GM12891 (cell line): ENCODE data around the gene LRPPRC.

ENCODE experiments used
- DNase-seq: peaks from one replicate; pipeline ENCODE4 v3.0.0; 2011; ENCODE audit warnings: low spot score; ENCODE audit not compliant: insufficient read length
- FAIRE-seq: peaks from 2 replicates; lab custom pipeline; 2011; peaks lifted over from hg19 to GRCh38; lab: Jason Lieb, UNC
- PAX5 ChIP-seq: IDR thresholded peaks from 2 replicates; pipeline ENCODE4 v1.6.1; 2011; ENCODE audit warnings: low read length, moderate library complexity, mild to moderate bottlenecking; ENCODE audit not compliant: insufficient read depth, severe bottlenecking
- POLR2A ChIP-seq: IDR thresholded peaks from 2 replicates; pipeline ENCODE4 v1.6.1; 2011; ENCODE audit warnings: low read depth, low read length, control low read depth
- POLR2AphosphoS5 ChIP-seq: IDR thresholded peaks from 2 replicates; pipeline ENCODE4 v1.6.1; 2011; ENCODE audit warnings: low read depth, low read length, control low read depth
- POU2F2 ChIP-seq: IDR thresholded peaks from 2 replicates; pipeline ENCODE4 v1.6.1; 2011; ENCODE audit warnings: low read depth, mild to moderate bottlenecking, control low read depth, low read length, moderate library complexity
- SPI1 ChIP-seq: IDR thresholded peaks from 2 replicates; pipeline ENCODE4 v1.6.1; 2011; ENCODE audit warnings: low read depth, low read length, control low read depth
- TAF1 ChIP-seq: IDR thresholded peaks from 2 replicates; pipeline ENCODE4 v1.6.1; 2011; ENCODE audit warnings: low read depth, low read length, control low read depth

Gene LRPPRC

DNA sequence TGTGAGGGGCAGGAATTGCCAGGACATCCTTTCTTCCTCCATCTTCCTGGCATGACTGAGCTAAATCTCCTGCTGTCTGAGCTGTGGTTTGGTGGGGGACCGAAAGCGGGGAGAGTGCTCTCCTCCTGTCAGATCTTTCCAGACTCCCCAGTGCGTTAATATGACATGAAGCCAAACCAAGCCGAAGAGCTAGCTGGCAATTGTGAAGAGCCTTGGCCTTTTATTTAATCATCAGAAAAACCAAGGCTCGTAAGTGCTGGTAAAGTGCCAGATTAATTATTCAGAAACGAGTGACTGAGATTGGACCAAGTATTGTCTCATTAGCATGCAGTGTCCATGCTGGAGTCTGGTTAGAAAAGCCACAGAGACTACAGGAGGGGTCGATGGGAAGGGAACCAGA is 14.5 kb upstream of the LRPPRC start:
- DNase-seq (no peak), FAIRE-seq (no peak)
- TF ChIP-seq POU2F2, result no peak
- TF ChIP-seq PAX5, result no peak
- no peak for TF ChIP-seq TAF1
- no peak for TF ChIP-seq SPI1

DNA sequence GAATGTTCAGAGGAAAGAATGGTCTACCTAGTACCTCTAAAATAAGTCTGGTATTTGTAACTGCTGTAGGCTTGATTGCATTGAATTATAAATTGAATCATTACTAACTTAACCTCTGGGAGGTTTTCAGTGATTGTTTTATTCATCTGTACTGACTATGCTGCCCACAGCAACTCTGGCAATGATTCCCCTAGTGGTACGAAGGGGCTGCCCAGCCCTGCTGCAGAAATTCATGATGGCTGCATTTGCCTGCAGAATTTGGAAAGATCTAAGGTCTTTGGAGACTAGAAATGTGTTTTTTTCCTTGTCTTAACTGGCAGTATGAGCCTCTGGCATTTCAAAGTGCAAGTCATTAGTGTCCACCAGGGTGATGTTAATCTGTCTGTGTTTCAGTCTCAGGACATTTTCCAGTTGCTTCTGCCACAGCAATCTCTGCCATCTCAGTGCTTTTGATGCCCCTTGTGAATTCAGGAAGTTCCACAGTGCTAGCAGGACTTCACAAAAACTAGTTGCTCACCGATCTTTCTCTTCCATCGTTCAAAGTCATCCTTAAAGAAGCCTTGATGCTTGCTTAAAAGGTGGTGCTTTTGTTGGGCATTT is 13.4 kb upstream of the LRPPRC start:
- no peak for TF ChIP-seq POLR2AphosphoS5
- DNase-seq (no peak), FAIRE-seq (no peak)

DNA sequence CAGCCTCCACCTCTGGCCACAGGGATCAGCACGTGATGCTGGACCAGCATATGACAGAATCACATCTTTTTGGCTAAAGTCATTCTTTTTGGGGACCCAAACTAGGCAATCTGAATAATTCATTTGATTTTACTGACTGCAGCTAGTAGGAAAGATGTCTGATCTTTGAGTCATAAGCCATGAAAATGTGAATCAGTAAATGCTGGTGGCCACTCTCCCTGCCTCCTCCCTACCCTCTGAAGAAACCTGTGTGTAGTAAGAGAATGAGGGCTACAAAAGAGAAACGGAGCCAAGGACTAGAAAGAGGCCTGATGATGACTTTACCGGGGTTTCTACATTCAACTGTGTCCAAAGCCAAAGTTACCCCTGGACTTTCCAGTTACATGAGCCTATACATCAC is 10.1 kb upstream of the LRPPRC start:
- FAIRE-seq (no peak), DNase-seq (no peak)
- TF ChIP-seq POU2F2, result no peak
- no peak for TF ChIP-seq POLR2AphosphoS5
- TF ChIP-seq PAX5, result no peak
- TF ChIP-seq TAF1, result no peak
- TF ChIP-seq SPI1, result no peak

- no peak for DNase-seq
- TF ChIP-seq POLR2AphosphoS5 (no peak), TAF1 (no peak), POLR2A (no peak), POU2F2 (no peak), PAX5 (no peak), SPI1 (no peak)
- FAIRE-seq, result peak; percentile 57
Observed at GRCh38 chr2:44004735-44005602, 9.2 kb upstream of the LRPPRC start.

- DNase-seq (no peak), FAIRE-seq (no peak)
- TF ChIP-seq POLR2A (no peak), PAX5 (no peak), POLR2AphosphoS5 (no peak), TAF1 (no peak), POU2F2 (no peak), SPI1 (no peak)
Observed at GRCh38 chr2:44001716-44002115, 5.9 kb upstream of the LRPPRC start.

GRCh38 chr2:43998263-43998662 is 2.5 kb upstream of the LRPPRC start:
- TF ChIP-seq POLR2AphosphoS5 (no peak), POLR2A (no peak), TAF1 (no peak), SPI1 (no peak), PAX5 (no peak), POU2F2 (no peak)
- no peak for DNase-seq
- no peak for FAIRE-seq

GRCh38 chr2:43993437-43993836 is 2.4 kb downstream of the LRPPRC start:
- TF ChIP-seq TAF1 (no peak), POU2F2 (no peak), POLR2A (no peak), PAX5 (no peak), SPI1 (no peak), POLR2AphosphoS5 (no peak)
- no peak for FAIRE-seq

GRCh38 chr2:43989545-43989944 is 6.2 kb downstream of the LRPPRC start:
- TF ChIP-seq POLR2AphosphoS5, result no peak
- no peak for TF ChIP-seq POU2F2
- TF ChIP-seq POLR2A, result no peak
- TF ChIP-seq TAF1, result no peak
- no peak for TF ChIP-seq SPI1
- no peak for TF ChIP-seq PAX5
- FAIRE-seq, result no peak

More at GRCh38 chr2:43993437-43993836, 2.4 kb downstream of the LRPPRC start:
- no peak for DNase-seq

DNA sequence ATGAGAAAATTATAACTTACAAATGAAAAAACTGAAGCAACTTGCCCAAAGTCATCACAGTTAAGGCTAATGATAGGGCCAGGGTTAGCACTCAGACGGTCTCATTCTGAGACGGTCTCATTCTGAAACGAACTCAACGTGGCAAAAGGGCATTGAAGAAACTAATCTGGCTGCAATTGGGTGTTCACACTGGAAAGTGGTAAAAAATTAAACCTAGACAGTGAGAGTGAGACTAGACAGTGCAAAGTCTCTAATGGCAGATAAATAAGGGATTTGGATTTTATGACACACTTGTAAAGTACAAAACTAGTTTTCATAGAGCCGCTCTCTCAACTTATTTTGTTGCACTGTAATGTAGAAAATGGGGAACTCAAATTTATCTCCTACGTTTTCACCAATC is 9.2 kb downstream of the LRPPRC start:
- no peak for DNase-seq
- FAIRE-seq, result no peak
- TF ChIP-seq POLR2A (no peak), POU2F2 (no peak), TAF1 (no peak), SPI1 (no peak), POLR2AphosphoS5 (no peak), PAX5 (no peak)

More at GRCh38 chr2:43989545-43989944, 6.2 kb downstream of the LRPPRC start:
- no peak for DNase-seq

GRCh38 chr2:43985359-43985758 is 10.4 kb downstream of the LRPPRC start:
- DNase-seq (no peak), FAIRE-seq (peak; percentile 9)
- TF ChIP-seq POU2F2 (no peak), PAX5 (no peak), POLR2AphosphoS5 (peak; percentile 39; the same call in 1 of the 2 replicates)

DNA sequence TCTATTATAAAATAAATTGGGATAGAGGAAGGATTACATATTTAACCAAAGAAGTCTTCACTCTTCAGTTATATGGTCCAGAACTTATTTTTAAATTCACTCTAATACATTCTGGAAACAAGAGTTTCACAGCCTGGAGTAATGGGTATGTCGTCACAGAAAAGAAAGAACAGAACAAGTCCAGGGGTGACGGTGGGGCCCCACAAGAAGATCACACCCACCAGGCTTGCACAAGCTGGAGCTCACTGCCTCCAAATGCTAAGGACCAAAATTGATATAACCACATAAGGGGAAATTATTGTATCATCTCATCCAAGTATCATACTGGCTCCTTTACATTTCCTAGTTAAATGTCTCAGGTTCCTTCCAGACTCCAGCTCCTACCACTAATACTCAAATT is 11.3 kb downstream of the LRPPRC start:
- DNase-seq (no peak), FAIRE-seq (no peak)
- TF ChIP-seq POU2F2 (no peak), PAX5 (no peak), SPI1 (no peak), POLR2A (no peak)
